Adrenal gland (tissue), 5 donors: ENCODE measurements around the gene PLEKHD1.

Source experiments
- CTCF ChIP-seq, 6 experiments: fragments of 450-650 bp in 4 of 6; fragments of 200-600 bp in 2 of 6; sonication (generic) in 1 of 6; IDR thresholded peaks; 1 replicate in 5 of 6; 2 replicates in 1 of 6; pipeline versions ENCODE4 v1.5.1 to v1.8.0; 2016 to 2021; ENCODE audit warnings: antibody characterized with exemption in 6 of 6, mild to moderate bottlenecking in 2 of 6, moderate library complexity in 1 of 6
- POLR2A ChIP-seq, 2 donors: fragments of 450-650 bp; IDR thresholded peaks; one replicate each; pipeline ENCODE4 v1.6.1; 2017; ENCODE audit warnings: antibody characterized with exemption in 2 of 2, mild to moderate bottlenecking in 2 of 2, moderate library complexity in 1 of 2
- donor health status: DM: no; HTN: no; CAD: no.

GRCh38 chr14:69551511-69551910, 67.0 kb downstream of the PLEKHD1 start:
- TF ChIP-seq POLR2A (IDR thresholded peaks at IDR 0.05) (no peak), CTCF (IDR thresholded peaks at IDR 0.05) (no peak)
